ENCODE data around the gene CDK9. TPM values are rescaled to one million over a fixed set of nuclear protein-coding genes. Genes with fewer than 3 reads are reported as not detected.

The CDK9 gene
- polyA plus RNA-seq, 3 donors: 24.9 to 139 (median 26.4) TPM

DNA sequence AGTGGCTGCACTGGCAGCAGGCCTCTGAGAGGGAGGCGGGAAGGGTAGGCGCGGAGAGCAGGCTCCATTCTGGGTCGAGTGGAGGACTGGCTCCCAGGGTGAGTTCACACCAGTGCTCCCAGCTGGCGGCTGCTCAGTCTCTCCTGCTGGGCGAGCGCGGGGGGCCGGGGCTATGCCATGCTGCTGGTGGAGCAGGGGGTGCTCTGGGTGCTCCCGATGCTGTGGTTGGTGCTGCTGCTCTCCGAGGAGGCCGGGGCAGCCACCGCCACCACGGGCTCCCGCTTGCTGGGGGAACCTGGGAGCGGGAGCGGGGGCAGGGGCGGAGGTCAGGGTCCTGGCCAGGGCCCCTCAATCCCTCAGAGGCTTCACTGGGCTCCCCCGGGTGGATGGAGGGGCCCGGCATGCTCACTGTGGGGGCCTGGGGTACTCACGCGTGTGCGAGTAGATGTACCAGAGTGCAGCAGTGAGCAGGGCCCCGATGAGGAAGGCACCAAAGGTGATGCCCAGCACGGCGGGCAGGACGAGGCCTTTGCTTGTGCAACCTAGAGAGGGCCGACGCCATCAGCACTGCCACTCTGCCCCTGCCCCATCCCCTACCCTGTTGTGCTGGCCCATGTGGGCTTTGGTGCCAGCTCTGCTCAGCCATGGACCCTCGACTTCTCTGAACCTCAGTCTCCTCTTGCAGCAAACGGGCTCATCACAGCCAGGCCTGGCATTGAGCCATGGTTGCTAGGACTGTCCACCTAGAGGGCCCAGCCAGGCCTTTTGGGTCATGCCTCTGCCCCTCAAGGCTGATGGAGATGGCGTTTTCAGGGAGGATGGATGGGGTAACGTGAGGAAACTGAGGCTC, 29.9 kb downstream of the CDK9 start:
- H3K27ac Mint-ChIP-seq: peak overlapping the region in 3 of 7 donors; percentile 3 to 58 (median 51)
- H3K4me3 Mint-ChIP-seq: no peak overlapping the region
- Histone ChIP-seq H3K4me3 (replicated peaks in 1 of 3; ENCODE audit: low read depth in 2 of 3, low read length in 3 of 3) (no peak overlapping the region), H2AFZ (ENCODE audit: insufficient read depth, low read depth, low read length, poor library complexity, severe bottlenecking) (no peak overlapping the region), H4K20me1 (ENCODE audit: insufficient read depth, low read length) (no peaks in the 10 kb centered on the region), H3K79me2 (ENCODE audit: insufficient read depth, low read length) (no peaks in the 10 kb centered on the region), H3K4me1 (ENCODE audit: control insufficient read depth in 1 of 2, insufficient read depth in 2 of 2, low read length in 2 of 2) (no peaks in the 10 kb centered on the region), H3K27me3 (ENCODE audit: control insufficient read depth in 2 of 2, insufficient read depth in 2 of 2, low read length in 2 of 2) (no peaks in the 10 kb centered on the region), H3K36me3 (replicated peaks in 1 of 2; ENCODE audit: control insufficient read depth in 1 of 2, insufficient read depth in 2 of 2, low read length in 2 of 2) (peaks cover 68 to 81% of the 10 kb centered on the region in 2 donors), H3K9me3 (replicated peaks in 1 of 2; ENCODE audit: control insufficient read depth in 1 of 2, insufficient read depth in 1 of 2, low read length in 2 of 2) (no peaks in the 10 kb centered on the region), H3K9ac (ENCODE audit: insufficient read depth, low read length, poor library complexity, severe bottlenecking) (no peak overlapping the region), H3K27ac (ENCODE audit: low read depth in 1 of 2, low read length in 2 of 2) (no peak overlapping the region), H3K4me2 (replicated peaks; ENCODE audit: extremely low read depth, low read length, poor library complexity, severe bottlenecking) (no peak overlapping the region)
- no peaks in the 10 kb centered on the region for H3K4me1 Mint-ChIP-seq
- TF ChIP-seq, protein P1, sequence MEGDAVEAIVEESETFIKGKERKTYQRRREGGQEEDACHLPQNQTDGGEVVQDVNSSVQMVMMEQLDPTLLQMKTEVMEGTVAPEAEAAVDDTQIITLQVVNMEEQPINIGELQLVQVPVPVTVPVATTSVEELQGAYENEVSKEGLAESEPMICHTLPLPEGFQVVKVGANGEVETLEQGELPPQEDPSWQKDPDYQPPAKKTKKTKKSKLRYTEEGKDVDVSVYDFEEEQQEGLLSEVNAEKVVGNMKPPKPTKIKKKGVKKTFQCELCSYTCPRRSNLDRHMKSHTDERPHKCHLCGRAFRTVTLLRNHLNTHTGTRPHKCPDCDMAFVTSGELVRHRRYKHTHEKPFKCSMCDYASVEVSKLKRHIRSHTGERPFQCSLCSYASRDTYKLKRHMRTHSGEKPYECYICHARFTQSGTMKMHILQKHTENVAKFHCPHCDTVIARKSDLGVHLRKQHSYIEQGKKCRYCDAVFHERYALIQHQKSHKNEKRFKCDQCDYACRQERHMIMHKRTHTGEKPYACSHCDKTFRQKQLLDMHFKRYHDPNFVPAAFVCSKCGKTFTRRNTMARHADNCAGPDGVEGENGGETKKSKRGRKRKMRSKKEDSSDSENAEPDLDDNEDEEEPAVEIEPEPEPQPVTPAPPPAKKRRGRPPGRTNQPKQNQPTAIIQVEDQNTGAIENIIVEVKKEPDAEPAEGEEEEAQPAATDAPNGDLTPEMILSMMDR (IDR thresholded peaks at IDR 0.05): no peak
- DNase-seq: no peak
- H3K36me3 Mint-ChIP-seq: peaks cover 55 to 67% of the 10 kb centered on the region in 2 donors
- 92% methylated on average over 32 of the region's 33 CpGs for WGBS (ENCODE audit: insufficient coverage)
- H3K9me3 Mint-ChIP-seq: no peaks in the 10 kb centered on the region
- peaks cover 0 to 4% (median 1%) of the 10 kb centered on the region in 3 donors for H3K27me3 Mint-ChIP-seq (ENCODE audit: low read depth in 3 of 3)
- intact Hi-C loops (cut with micrococcal nuclease): no loop called here

DNA sequence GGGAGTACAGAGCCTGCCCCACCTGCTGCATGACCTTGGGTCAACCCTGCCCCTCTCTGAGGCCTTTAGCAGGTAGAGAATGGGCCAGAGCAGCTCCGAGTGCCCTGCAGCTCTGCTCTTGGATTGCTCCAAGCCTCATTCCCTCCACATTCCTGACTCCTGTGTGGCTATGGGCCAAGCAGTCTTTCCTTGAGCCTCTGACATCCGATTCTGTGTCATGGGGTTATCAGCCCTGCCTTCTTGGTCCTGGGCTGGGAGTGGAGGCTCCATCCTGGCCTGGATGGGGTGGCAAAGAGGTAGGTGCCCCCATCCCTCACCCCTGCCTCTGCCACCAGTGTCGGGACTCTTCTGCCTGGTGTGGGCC, 30.5 kb downstream of the CDK9 start:
- H3K27ac Mint-ChIP-seq: peak overlapping the region in 1 of 7 donors; percentile 54

More for the DNA sequence above, 30.5 kb downstream of the CDK9 start:
- Mint-ChIP-seq H3K36me3 (peaks cover 57 to 65% of the 10 kb centered on the region in 2 donors), H3K27me3 (ENCODE audit: low read depth in 3 of 3) (peaks cover 0 to 4% (median 1%) of the 10 kb centered on the region in 3 donors), H3K9me3 (no peaks in the 10 kb centered on the region), H3K4me1 (no peaks in the 10 kb centered on the region), H3K4me3 (no peak overlapping the region)
- TF ChIP-seq, protein P1 (IDR thresholded peaks at IDR 0.05): no peak
- no peaks in the 10 kb centered on the region for H3K79me2 ChIP-seq (ENCODE audit: insufficient read depth, low read length)
- H3K4me3 ChIP-seq (replicated peaks in 1 of 3; ENCODE audit: low read depth in 2 of 3, low read length in 3 of 3): no peak overlapping the region
- H2AFZ ChIP-seq (ENCODE audit: insufficient read depth, low read depth, low read length, poor library complexity, severe bottlenecking): no peak overlapping the region
- H3K9me3 ChIP-seq (replicated peaks in 1 of 2; ENCODE audit: control insufficient read depth in 1 of 2, insufficient read depth in 1 of 2, low read length in 2 of 2): no peaks in the 10 kb centered on the region
- H4K20me1 ChIP-seq (ENCODE audit: insufficient read depth, low read length): no peaks in the 10 kb centered on the region
- no peaks in the 10 kb centered on the region for H3K4me1 ChIP-seq (ENCODE audit: control insufficient read depth in 1 of 2, insufficient read depth in 2 of 2, low read length in 2 of 2)
- no peak overlapping the region for H3K27ac ChIP-seq (ENCODE audit: low read depth in 1 of 2, low read length in 2 of 2)
- intact Hi-C loops (cut with micrococcal nuclease): no loop called here
- H3K4me2 ChIP-seq (replicated peaks; ENCODE audit: extremely low read depth, low read length, poor library complexity, severe bottlenecking): no peak overlapping the region
- 50% methylated on average over 1 of the region's 3 CpGs for WGBS (ENCODE audit: insufficient coverage)
- H3K27me3 ChIP-seq (ENCODE audit: control insufficient read depth in 2 of 2, insufficient read depth in 2 of 2, low read length in 2 of 2): no peaks in the 10 kb centered on the region
- no peak overlapping the region for H3K9ac ChIP-seq (ENCODE audit: insufficient read depth, low read length, poor library complexity, severe bottlenecking)
- no peak for DNase-seq
- peaks cover 70 to 81% of the 10 kb centered on the region in 2 donors for H3K36me3 ChIP-seq (replicated peaks in 1 of 2; ENCODE audit: control insufficient read depth in 1 of 2, insufficient read depth in 2 of 2, low read length in 2 of 2)
